ENCODE results near the gene DCPS. TPM values are rescaled to one million over a fixed set of nuclear protein-coding genes. Genes with fewer than 3 reads are reported as not detected.

Gene DCPS, protein sequence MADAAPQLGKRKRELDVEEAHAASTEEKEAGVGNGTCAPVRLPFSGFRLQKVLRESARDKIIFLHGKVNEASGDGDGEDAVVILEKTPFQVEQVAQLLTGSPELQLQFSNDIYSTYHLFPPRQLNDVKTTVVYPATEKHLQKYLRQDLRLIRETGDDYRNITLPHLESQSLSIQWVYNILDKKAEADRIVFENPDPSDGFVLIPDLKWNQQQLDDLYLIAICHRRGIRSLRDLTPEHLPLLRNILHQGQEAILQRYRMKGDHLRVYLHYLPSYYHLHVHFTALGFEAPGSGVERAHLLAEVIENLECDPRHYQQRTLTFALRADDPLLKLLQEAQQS
- 28.1 and 30.3 TPM in 2 replicates for total RNA-seq

DNA sequence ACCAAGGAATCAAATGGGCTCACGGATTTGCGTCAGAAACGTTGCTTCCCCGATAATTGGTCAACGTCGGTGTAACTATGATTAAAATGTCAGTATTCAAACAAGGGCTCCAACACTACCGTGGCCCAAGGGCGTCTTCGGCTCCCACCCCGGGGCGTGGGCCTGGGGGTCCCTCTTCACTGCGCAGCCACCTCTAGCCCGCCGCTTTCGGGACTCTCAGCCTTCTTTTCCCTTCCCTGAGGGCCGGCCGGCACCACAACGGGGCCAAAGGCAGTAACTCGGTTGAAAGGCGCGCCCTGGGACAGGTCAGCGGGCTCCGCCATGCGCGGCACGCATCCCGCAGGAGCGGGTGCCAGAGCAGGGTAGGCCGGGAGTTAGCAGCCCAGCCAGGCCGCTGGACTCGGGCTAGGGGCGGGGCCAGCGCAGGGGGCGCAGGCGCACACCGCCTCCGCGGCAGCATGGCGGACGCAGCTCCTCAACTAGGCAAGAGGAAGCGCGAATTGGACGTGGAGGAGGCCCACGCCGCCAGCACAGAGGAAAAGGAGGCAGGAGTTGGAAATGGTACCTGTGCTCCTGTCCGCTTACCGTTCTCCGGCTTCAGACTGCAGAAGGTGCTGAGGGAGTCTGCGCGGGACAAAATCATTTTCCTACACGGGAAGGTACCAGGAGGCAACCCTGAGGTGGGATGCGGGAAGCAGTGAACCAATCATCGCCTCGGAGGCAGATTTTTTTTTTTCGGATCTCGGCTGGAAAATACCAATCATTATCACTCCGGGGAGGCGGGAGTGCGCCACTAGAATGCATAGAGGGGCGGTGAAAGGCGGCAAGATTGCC is at the start of gene DCPS:
TSS of gene DCPS (plus strand) at position 438 of the 834 bp plus-strand sequence. CDS start at position 459, 21 bp downstream.

DNA sequence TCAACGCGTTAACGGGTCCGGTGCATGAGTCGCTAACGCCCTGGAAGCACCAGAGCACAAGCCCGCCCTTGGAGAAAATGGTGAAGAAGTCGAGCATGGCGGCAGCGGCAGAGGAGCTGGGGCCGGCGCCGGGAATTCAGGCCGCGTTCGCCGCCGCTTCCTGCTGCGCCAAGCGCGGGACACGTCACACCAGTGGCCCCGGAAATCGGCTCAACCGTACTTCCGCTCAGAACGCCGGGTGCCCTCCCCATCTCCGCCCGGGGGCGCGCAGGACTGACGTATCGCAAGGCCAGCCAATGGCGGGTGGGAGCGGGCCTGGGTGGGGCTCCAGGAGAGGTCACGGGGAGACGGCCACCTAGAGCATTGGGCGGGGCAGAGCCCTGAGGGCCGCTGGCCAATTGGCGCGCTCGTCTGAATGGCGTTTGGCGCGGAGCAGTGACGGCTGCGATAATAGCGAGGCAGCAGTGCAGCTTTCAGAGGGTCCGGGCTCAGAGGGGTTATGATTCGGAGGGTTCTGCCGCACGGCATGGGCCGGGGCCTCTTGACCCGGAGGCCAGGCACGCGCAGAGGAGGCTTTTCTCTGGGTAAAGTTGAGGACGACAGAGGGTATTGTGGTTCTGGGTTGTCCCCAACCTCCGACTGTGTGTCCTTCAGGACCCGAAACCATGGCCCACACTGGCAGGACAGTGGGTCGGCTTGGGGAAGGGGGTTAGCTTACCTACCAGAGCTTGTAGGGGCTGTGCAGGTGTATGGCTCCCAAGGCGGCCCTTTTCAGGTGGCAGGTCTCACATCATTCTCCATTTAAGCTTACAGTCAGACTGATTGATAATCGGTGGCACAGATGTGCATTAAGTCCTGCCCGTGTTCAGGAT is 34.9 kb upstream of the DCPS start, which contains the start of the genes FOXRED1 and SRPRA:
TSS of gene FOXRED1 (plus strand) at position 447 of the 872 bp plus-strand sequence. CDS start at position 500, 53 bp downstream.
TSS of gene SRPRA (minus strand) at position 188 of the 872 bp plus-strand sequence. CDS start at position 97, 91 bp downstream.

DNA sequence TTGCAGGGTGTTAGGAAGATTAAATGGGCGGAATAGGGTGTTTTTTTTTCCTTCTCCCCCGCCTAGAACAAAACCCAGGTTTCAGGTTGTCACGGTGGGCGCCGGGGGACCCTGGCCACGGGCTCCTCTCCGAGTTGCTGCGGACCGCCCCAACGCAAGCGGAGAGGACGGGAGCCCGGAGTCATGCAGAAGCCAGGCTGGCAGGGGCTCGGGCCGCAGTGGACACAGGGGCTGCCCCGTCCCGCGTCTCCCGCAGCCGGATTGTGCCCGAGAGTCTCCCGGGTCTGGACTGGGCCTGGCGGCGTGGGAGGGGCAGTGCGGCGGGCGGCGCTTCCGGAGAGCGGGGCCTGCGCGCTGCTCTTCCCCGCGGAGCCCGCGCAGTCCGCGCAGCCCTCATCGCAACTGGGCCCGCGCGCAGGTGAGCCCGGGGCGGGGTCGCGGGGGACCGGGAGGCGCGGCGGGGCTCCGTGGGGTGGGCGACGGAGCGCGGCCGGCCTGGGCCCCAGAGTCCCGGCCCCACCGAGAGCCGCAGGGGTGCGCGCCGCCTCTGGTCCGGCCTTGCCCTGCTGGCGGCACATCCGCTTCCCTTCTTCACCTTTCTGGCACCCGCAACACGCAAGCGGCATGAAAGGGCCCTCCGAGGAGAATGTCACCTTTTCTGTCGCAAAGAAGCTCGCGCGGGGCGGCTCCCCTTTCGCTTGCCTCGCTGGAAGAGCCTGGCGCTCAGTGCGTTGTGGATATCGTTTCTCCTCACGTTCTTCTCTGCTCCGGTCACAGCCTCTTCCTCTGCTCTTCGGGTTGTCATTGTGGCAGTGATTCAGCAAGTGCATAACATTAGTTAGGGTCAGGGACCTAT is 20.9 kb upstream of the DCPS start, which contains the start of gene TIRAP:
TSS of gene TIRAP (plus strand) at position 358 of the 856 bp plus-strand sequence. CDS start 7,802 bp downstream, outside the sequence.

DNA sequence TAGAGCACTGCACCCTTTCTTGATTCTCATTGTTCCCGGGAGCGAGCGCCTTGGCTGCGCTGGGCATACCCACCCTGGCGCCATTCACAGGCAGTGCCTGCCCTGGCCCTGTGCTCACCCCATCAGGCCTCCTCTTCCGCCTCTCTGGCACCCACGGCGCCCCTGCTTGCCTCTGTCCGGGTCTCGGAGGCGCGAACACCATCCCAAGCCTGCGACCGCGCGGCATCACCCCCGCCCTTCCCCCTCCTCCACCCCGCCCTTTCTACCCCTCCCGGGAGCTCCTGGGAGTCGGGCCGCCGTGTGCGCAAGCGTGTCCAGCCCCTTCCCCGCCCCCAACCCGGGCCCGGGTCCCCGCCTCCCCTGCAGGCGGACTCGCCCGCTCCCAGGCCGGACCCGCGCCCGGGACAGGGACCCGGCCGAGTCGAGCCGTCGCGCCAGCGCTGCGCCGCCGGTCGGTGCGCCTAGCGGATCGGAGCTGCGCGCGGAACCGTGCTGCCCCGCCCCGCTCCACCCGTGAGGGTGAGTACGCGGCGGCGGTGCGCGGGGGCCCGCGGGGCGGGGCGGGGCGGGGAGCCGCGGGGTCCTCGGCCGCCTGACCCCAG is 51.6 kb downstream of the DCPS start, which contains the start of gene ST3GAL4:
TSS of gene ST3GAL4 (plus strand) at position 363 of the 602 bp plus-strand sequence. CDS start 50,470 bp downstream, outside the sequence.

Other genes with a start within 250 kb of the DCPS start
- 1.8 and 3.4 TPM in 2 replicates for gene CDON, start 241.2 kb upstream of the DCPS start, total RNA-seq
- 15.0 and 18.6 TPM in 2 replicates for gene RPUSD4, start 92.4 kb upstream of the DCPS start, total RNA-seq
- 14.4 and 19.8 TPM in 2 replicates for gene FAM118B, start 92.3 kb upstream of the DCPS start, total RNA-seq
- gene SRPRA, start 35.2 kb upstream of the DCPS start, total RNA-seq, result 90.5 and 98.9 TPM in 2 replicates
- gene FOXRED1, start 34.9 kb upstream of the DCPS start, total RNA-seq, result 22.3 and 31.1 TPM in 2 replicates
- 3.5 and 3.7 TPM in 2 replicates for gene TIRAP, start 21.0 kb upstream of the DCPS start, total RNA-seq
- gene ST3GAL4, start 51.6 kb downstream of the DCPS start, total RNA-seq, result 31.3 and 31.7 TPM in 2 replicates

Data from bronchus fibroblast of lung (primary cell).